Esophagus muscularis mucosa (tissue), 3 donors: ENCODE results near the gene AGAP1.

Experiments used
- POLR2A ChIP-seq: fragments of 450-650 bp; IDR thresholded peaks from one replicate; pipeline ENCODE4 v1.6.1; 2017; ENCODE audit warnings: antibody characterized with exemption, moderate library complexity, mild to moderate bottlenecking, low read depth
- POLR2AphosphoS5 ChIP-seq, 2 donors: sonication (generic); formaldehyde crosslinking; IDR thresholded peaks; one replicate each; pipeline ENCODE4 v1.6.1; 2017; ENCODE audit warnings: antibody characterized with exemption in 2 of 2
- TF ChIP-seq, protein P1 (sequence below), 3 experiments: fragments of 200-600 bp in 2 of 3; fragments of 450-650 bp in 1 of 3; sonication (generic) in 2 of 3; IDR thresholded peaks; one replicate each; pipeline ENCODE4 v1.5.1; 2017 to 2019; ENCODE audit warnings: antibody characterized with exemption in 3 of 3, mild to moderate bottlenecking in 2 of 3, moderate library complexity in 1 of 3

DNA sequence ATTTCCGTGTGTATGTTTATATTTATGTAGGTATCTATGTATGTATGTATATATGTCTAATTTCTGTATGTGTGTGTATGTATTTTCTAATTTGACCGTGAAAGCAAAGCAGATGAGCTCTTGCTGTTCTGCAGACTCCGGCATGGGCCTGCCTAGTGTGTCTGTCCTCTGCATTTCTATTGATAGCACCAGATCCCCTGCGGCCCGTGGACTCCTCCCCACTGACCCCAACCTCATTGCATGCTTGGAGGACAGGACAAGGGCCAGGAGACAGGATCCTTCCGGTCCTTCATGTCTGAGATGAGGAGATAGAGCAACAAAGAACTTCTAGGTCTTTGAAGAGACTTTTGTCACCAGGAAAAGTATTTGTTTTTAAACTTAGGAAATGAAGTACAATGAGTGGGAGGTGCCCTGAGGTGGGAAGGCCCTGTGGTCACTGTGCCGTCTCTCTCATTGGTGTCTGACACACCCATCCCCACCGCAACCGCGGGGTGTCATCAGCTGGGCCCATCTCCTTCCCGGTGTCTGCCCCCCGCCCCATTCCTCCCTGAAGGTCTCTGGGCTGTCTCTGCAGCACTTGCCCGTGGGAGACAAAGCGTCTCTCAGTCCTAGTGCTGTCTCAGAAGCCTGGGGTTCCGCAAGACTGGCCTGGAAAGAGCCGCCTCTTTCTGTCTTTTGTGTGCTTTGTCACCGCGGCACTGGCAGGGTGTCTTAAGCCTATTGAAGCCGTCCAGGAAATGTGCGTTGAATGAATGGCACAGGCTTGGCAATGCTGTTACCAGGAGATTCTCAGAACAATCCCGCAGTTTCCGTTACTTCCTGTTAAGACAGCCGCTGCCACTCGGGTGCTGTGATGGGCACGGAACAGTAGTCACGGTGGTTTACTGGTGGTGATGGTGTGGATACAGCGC lies 216.4 kb downstream of the AGAP1 start:
- no peak for TF ChIP-seq POLR2AphosphoS5 (IDR thresholded peaks at IDR 0.05)
- TF ChIP-seq, protein P1, sequence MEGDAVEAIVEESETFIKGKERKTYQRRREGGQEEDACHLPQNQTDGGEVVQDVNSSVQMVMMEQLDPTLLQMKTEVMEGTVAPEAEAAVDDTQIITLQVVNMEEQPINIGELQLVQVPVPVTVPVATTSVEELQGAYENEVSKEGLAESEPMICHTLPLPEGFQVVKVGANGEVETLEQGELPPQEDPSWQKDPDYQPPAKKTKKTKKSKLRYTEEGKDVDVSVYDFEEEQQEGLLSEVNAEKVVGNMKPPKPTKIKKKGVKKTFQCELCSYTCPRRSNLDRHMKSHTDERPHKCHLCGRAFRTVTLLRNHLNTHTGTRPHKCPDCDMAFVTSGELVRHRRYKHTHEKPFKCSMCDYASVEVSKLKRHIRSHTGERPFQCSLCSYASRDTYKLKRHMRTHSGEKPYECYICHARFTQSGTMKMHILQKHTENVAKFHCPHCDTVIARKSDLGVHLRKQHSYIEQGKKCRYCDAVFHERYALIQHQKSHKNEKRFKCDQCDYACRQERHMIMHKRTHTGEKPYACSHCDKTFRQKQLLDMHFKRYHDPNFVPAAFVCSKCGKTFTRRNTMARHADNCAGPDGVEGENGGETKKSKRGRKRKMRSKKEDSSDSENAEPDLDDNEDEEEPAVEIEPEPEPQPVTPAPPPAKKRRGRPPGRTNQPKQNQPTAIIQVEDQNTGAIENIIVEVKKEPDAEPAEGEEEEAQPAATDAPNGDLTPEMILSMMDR (IDR thresholded peaks at IDR 0.05): no peak
- TF ChIP-seq POLR2A: no peak
